IMR-90 (cell line): ENCODE data around the gene HUNK. TPM values are rescaled to one million over a fixed set of nuclear protein-coding genes. Genes with fewer than 3 reads are reported as not detected.

ENCODE experiments used
- ATAC-seq: fragments of 200-7000 bp; cut with Tn5 transposase; 2 replicates; pipeline ENCODE4 v1.9.1; 2020; ENCODE audit warnings: low read depth, mild to moderate bottlenecking, moderate library complexity
- BruUV-seq: library from RNA; stranded (reverse); fragments of 400-500 nt; replicated peaks from 2 replicates; lab custom pipeline; 2021; lab: Mats Ljungman, UMichigan
- CTCF ChIA-PET: fragments of 300-600 bp; formaldehyde crosslinking; extraction: SDS; loops from one replicate; lab custom pipeline; 2021; ENCODE audit warnings: antibody characterized with exemption; lab: Yijun Ruan, JAX
- POLR2A ChIA-PET: fragments of 300-600 bp; sonication (Branson Sonifier 250); formaldehyde crosslinking; loops from one replicate; lab custom pipeline; 2022; ENCODE audit warnings: antibody characterized with exemption; ENCODE audit not compliant: unreplicated experiment; lab: Charles Lee
- DNase-seq: peaks from one replicate; pipeline ENCODE4 v3.0.0; 2013
- H2AFZ ChIP-seq: replicated peaks from 2 replicates; pipeline ENCODE3; 2013; ENCODE audit warnings: low read length, mild to moderate bottlenecking; ENCODE audit not compliant: poor library complexity
- H2AK5ac ChIP-seq: 2 replicates; pipeline ENCODE4 v1.6.1; 2013; ENCODE audit warnings: low read depth, low read length, inconsistent platforms
- H2AK9ac ChIP-seq: replicated peaks from 2 replicates; pipeline ENCODE3; 2013; ENCODE audit warnings: mild to moderate bottlenecking, low read depth, low read length, moderate library complexity; ENCODE audit not compliant: poor library complexity
- H2BK120ac ChIP-seq: 2 replicates; pipeline ENCODE4 v1.6.1; 2013; ENCODE audit warnings: low read depth, low read length, inconsistent platforms
- H2BK15ac ChIP-seq: 3 replicates; pipeline ENCODE4 v1.6.1; 2013; ENCODE audit warnings: low read depth, low read length, inconsistent platforms
- H2BK20ac ChIP-seq: 2 replicates; pipeline ENCODE4 v1.6.1; 2013; ENCODE audit warnings: low read depth, mild to moderate bottlenecking, inconsistent platforms, low read length, moderate library complexity
- H2BK5ac ChIP-seq: 2 replicates; pipeline ENCODE4 v1.6.1; 2013; ENCODE audit warnings: mild to moderate bottlenecking, low read depth, low read length, inconsistent platforms; ENCODE audit not compliant: poor library complexity, severe bottlenecking
- H3K14ac ChIP-seq: replicated peaks from 2 replicates; pipeline ENCODE4 v1.6.1; 2013; ENCODE audit warnings: low read depth, low read length, inconsistent platforms
- H3K18ac ChIP-seq: 2 replicates; pipeline ENCODE4 v1.6.1; 2013; ENCODE audit warnings: low read depth, low read length, control low read depth
- H3K23ac ChIP-seq: 2 replicates; pipeline ENCODE4 v1.6.1; 2013; ENCODE audit warnings: low read depth, low read length, inconsistent platforms
- H3K27ac ChIP-seq: 2 replicates; pipeline ENCODE4 v1.5.1; 2013; ENCODE audit warnings: mild to moderate bottlenecking, control low read depth, low read length; ENCODE audit not compliant: insufficient read depth
- H3K27me3 ChIP-seq: 2 replicates; pipeline ENCODE4 v1.6.1; 2013; ENCODE audit warnings: low read length; ENCODE audit not compliant: control insufficient read depth, insufficient read depth
- H3K36me3 ChIP-seq: 2 replicates; pipeline ENCODE4 v1.6.1; 2013; ENCODE audit warnings: low read length, mixed read lengths; ENCODE audit not compliant: control insufficient read depth, insufficient read depth
- H3K4ac ChIP-seq: 2 replicates; pipeline ENCODE4 v1.6.1; 2013; ENCODE audit warnings: low read depth, low read length, inconsistent platforms
- H3K4me1 ChIP-seq: 2 replicates; pipeline ENCODE4 v1.6.1; 2013; ENCODE audit warnings: low read length, mixed read lengths; ENCODE audit not compliant: control insufficient read depth, insufficient read depth
- H3K4me2 ChIP-seq: 2 replicates; pipeline ENCODE4 v1.6.1; 2013; ENCODE audit warnings: low read depth, mild to moderate bottlenecking, control low read depth, low read length, moderate library complexity
- H3K4me3 ChIP-seq: 2 replicates; pipeline ENCODE4 v1.5.1; 2013; ENCODE audit warnings: low read depth, mild to moderate bottlenecking, control low read depth, low read length, moderate library complexity; ENCODE audit not compliant: insufficient read depth
- H3K56ac ChIP-seq: 2 replicates; pipeline ENCODE4 v1.6.1; 2013; ENCODE audit warnings: low read length, inconsistent platforms; ENCODE audit not compliant: insufficient read depth; ENCODE audit errors: extremely low read depth
- H3K79me1 ChIP-seq, 2 experiments: 2 replicates each; pipeline ENCODE4 v1.6.1; 2013; ENCODE audit warnings: low read length in 2 of 2, inconsistent platforms in 1 of 2, low read depth in 1 of 2
- H3K9ac ChIP-seq: 2 replicates; pipeline ENCODE4 v1.6.1; 2013; ENCODE audit warnings: low read depth, low read length, control low read depth
- H3K9me1 ChIP-seq: 2 replicates; pipeline ENCODE4 v1.6.1; 2013; ENCODE audit warnings: low read length, inconsistent platforms; ENCODE audit not compliant: insufficient read depth
- H3K9me3 ChIP-seq: 2 replicates; pipeline ENCODE4 v1.6.1; 2013; ENCODE audit warnings: low read length; ENCODE audit not compliant: control insufficient read depth, insufficient read depth
- H4K20me1 ChIP-seq: 2 replicates; pipeline ENCODE4 v1.6.1; 2013; ENCODE audit warnings: low read length, inconsistent platforms; ENCODE audit not compliant: insufficient read depth
- H4K5ac ChIP-seq: 2 replicates; pipeline ENCODE4 v1.6.1; 2013; ENCODE audit warnings: mild to moderate bottlenecking, low read depth, low read length, control low read depth
- H4K8ac ChIP-seq, 2 experiments: 2 replicates each; pipeline ENCODE4 v1.6.1; 2013; ENCODE audit warnings: low read depth in 2 of 2, low read length in 2 of 2, control low read depth in 1 of 2, inconsistent platforms in 1 of 2
- H4K91ac ChIP-seq: 2 replicates; pipeline ENCODE4 v1.6.1; 2013; ENCODE audit warnings: low read depth, low read length, inconsistent platforms; ENCODE audit not compliant: insufficient read depth
- BHLHE40 ChIP-seq: fragments of 150-350 bp; IDR thresholded peaks from 2 replicates; pipeline ENCODE4 v1.6.1; 2016; ENCODE audit warnings: mild to moderate bottlenecking, low read depth, low read length
- CEBPB ChIP-seq: IDR thresholded peaks from 2 replicates; pipeline ENCODE4 v1.6.1; 2012; ENCODE audit warnings: low read depth, low read length, improper control_type of control experiment
- CHD1 ChIP-seq: IDR thresholded peaks from 2 replicates; pipeline ENCODE4 v1.6.1; 2012; ENCODE audit warnings: low read depth, low read length, improper control_type of control experiment
- FOS ChIP-seq: fragments of 150-350 bp; IDR thresholded peaks from 2 replicates; pipeline ENCODE4 v1.6.1; 2016; ENCODE audit warnings: low read depth, low read length
- RAD21 ChIP-seq: IDR thresholded peaks from 2 replicates; pipeline ENCODE4 v1.6.1; 2012; ENCODE audit warnings: low read length, improper control_type of control experiment
- RCOR1 ChIP-seq: IDR thresholded peaks from 2 replicates; pipeline ENCODE4 v1.6.1; 2012; ENCODE audit warnings: mild to moderate bottlenecking, low read length, improper control_type of control experiment; ENCODE audit not compliant: insufficient replicate concordance
- USF2 ChIP-seq: fragments of 150-350 bp; IDR thresholded peaks from 2 replicates; pipeline ENCODE4 v1.6.1; 2017; ENCODE audit warnings: mild to moderate bottlenecking, antibody characterized with exemption, low read length, low read depth
- WGBS, 2 experiments: methylation state at CpG; one replicate each; pipeline versions ENCODE4 v1.1.5 to v1.1.7; 2013; ENCODE audit warnings: missing lambda C conversion rate in 2 of 2; ENCODE audit not compliant: insufficient read length in 1 of 2; ENCODE audit errors: extremely low coverage in 2 of 2; 5-methylcytosine and 5-hydroxymethylcytosine counted together
- dilution Hi-C: fragments of 300-500 bp; cut with HindIII; formaldehyde crosslinking; loops from one replicate; pipeline ENCODE4 v1.14.3; 2018; ENCODE audit warnings: low sequenced_read_pairs; ENCODE audit not compliant: unreplicated experiment
- in situ Hi-C: fragments of 300-500 bp; cut with MboI; formaldehyde crosslinking; loops from 3 replicates; pipeline ENCODE4 v1.14.3; 2019; ENCODE audit warnings: low sequenced_read_pairs, inconsistent platforms, mixed read lengths
- intact Hi-C: fragments of 100-400 bp; cut with micrococcal nuclease; formaldehyde crosslinking; loops from 2 replicates; pipeline ENCODE4 v1.10.0; 2022
- polyA plus RNA-seq, 3 experiments: library from polyadenylated mRNA; depleted of rRNA; stranded (reverse); fragments of >200 nt; gene quantifications; 2 replicates each; pipeline ENCODE4 v1.2.3, GENCODE V29; 2012; ENCODE audit warnings: low replicate concordance in 1 of 3
- total RNA-seq: library from RNA; depleted of rRNA; stranded (reverse); fragments of >200 nt; gene quantifications from 2 replicates; pipeline ENCODE4 v1.2.3, GENCODE V29; 2012

HUNK gene
- total and polyA plus RNA-seq, 2 of the 4 experiments (the other 2 are of a cell fraction) = 1.0 to 2.0 TPM

GRCh38 chr21:31957631-31958030 lies 84.8 kb downstream of the HUNK start:
- H3K4me3 ChIP-seq = no peak overlapping the region
- in situ Hi-C loops = no loop called here
- intact Hi-C loops = no loop called here
- H3K4ac ChIP-seq = no peak overlapping the region
- H3K36me3 ChIP-seq = peaks cover 4% of the 10 kb centered on the region; the same call in 1 of the 2 replicates
- H2BK5ac ChIP-seq = no peak overlapping the region
- no peak overlapping the region for H3K18ac ChIP-seq
- no peak overlapping the region for H3K27ac ChIP-seq
- 0 out of 2 replicates have a peak, but pooled peaks cover 5% of the 10 kb centered on the region for H3K9me1 ChIP-seq
- no peak overlapping the region for H3K14ac ChIP-seq
- no peak for TF ChIP-seq CHD1
- no peak for TF ChIP-seq USF2
- no peak for TF ChIP-seq RAD21
- no peak for TF ChIP-seq BHLHE40
- TF ChIP-seq RCOR1 = no peak
- no peak for TF ChIP-seq CEBPB
- no peak for TF ChIP-seq FOS
- H2BK120ac ChIP-seq = no peak overlapping the region
- H2AK5ac ChIP-seq = no peak overlapping the region
- H4K91ac ChIP-seq = no peak overlapping the region
- no peak overlapping the region for H3K9ac ChIP-seq
- H3K4me1 ChIP-seq = peaks cover 1% of the 10 kb centered on the region; the same call in 1 of the 2 replicates
- no peak overlapping the region for H3K56ac ChIP-seq
- POLR2A ChIA-PET = no interaction called here
- WGBS, 2 experiments = no CpG with 5 or more reads among the region's 2 CpGs
- H3K9me3 ChIP-seq = no peaks in the 10 kb centered on the region
- no peak overlapping the region for H2AK9ac ChIP-seq
- no peak overlapping the region for H2AFZ ChIP-seq
- H4K8ac ChIP-seq = no peak overlapping the region
- no peak for DNase-seq
- BruUV-seq = no TSS peak
- no peak for ATAC-seq
- CTCF ChIA-PET = no interaction called here
- H3K4me2 ChIP-seq = no peak overlapping the region
- no peak overlapping the region for H4K5ac ChIP-seq
- H3K27me3 ChIP-seq = no peaks in the 10 kb centered on the region
- H2BK15ac ChIP-seq = no peak overlapping the region
- dilution Hi-C loops = no loop called here
- no peaks in the 10 kb centered on the region for H4K20me1 ChIP-seq
- H3K79me1 ChIP-seq = no peaks in the 10 kb centered on the region
- no peak overlapping the region for H2BK20ac ChIP-seq
- H3K23ac ChIP-seq = no peak overlapping the region
